GM12864 (cell line): ENCODE data around the gene SGSM1.

ENCODE experiments used
- DNase-seq: peaks from one replicate; pipeline ENCODE4 v3.0.0-alpha.2; 2011; ENCODE audit warnings: low read depth
- H3K4me3 ChIP-seq: 2 replicates; pipeline ENCODE4 v1.5.1; 2011; ENCODE audit warnings: mild to moderate bottlenecking, low read depth, low read length, control low read depth
- TF ChIP-seq, protein P1 (sequence below): IDR thresholded peaks from 2 replicates; pipeline ENCODE4 v1.5.1; 2011; ENCODE audit warnings: low read depth, mild to moderate bottlenecking, moderate library complexity, low read length, control low read depth, inconsistent platforms; ENCODE audit errors: missing control alignments

Gene SGSM1, protein sequence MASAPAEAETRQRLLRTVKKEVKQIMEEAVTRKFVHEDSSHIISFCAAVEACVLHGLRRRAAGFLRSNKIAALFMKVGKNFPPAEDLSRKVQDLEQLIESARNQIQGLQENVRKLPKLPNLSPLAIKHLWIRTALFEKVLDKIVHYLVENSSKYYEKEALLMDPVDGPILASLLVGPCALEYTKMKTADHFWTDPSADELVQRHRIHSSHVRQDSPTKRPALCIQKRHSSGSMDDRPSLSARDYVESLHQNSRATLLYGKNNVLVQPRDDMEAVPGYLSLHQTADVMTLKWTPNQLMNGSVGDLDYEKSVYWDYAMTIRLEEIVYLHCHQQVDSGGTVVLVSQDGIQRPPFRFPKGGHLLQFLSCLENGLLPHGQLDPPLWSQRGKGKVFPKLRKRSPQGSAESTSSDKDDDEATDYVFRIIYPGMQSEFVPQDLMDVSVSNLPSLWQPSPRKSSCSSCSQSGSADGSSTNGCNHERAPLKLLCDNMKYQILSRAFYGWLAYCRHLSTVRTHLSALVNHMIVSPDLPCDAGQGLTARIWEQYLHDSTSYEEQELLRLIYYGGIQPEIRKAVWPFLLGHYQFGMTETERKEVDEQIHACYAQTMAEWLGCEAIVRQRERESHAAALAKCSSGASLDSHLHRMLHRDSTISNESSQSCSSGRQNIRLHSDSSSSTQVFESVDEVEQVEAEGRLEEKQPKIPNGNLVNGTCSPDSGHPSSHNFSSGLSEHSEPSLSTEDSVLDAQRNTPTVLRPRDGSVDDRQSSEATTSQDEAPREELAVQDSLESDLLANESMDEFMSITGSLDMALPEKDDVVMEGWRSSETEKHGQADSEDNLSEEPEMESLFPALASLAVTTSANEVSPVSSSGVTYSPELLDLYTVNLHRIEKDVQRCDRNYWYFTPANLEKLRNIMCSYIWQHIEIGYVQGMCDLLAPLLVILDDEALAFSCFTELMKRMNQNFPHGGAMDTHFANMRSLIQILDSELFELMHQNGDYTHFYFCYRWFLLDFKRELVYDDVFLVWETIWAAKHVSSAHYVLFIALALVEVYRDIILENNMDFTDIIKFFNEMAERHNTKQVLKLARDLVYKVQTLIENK

DNA sequence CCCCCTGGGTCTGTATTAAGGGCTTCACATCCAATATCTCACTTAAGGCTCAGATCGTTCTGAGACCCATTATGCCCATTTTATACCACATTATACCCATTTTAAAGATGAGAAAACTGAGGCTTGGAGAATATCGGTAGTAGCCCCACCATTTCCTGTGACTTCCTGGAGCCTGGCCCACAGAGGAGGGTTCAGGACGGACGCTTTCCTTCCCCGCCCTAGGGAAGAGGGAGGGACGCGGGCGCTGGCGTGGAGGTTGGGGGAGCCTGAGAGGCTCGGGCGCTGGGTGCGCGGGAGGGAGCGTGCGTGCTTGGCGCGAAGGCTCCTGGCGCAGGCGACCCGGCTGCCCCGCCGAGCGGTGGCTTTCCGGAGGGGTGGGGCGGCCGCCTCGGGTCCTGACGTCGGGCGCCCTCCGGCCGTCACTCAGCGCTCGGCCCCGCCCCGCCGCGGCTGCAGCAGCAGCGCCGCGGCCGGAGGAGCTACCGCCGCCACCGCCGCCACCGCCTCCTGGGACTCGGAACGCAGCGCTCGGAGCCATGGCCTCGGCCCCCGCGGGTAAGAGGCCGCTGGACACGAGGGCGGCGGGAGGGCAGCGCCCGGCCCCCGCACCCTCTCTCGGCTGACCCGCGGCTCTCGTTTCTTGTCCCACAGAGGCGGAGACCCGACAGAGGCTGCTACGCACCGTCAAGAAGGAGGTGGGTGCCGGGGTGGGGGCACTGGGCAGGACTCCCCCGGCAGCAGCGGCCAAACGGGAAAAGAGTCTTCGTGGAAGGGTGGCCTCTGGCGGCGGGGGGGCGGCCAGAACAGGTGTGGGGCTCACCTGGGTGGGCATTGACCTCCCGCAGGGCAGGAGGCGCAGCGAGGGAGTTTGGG is at the start of gene SGSM1:
SGSM1 (plus strand) TSS at position 422 of the 873 bp plus-strand sequence; CDS start at position 537, 115 bp downstream.
- H3K4me3 ChIP-seq = peak within 1 kb of the TSS; percentile 33
- TF ChIP-seq, protein P1, sequence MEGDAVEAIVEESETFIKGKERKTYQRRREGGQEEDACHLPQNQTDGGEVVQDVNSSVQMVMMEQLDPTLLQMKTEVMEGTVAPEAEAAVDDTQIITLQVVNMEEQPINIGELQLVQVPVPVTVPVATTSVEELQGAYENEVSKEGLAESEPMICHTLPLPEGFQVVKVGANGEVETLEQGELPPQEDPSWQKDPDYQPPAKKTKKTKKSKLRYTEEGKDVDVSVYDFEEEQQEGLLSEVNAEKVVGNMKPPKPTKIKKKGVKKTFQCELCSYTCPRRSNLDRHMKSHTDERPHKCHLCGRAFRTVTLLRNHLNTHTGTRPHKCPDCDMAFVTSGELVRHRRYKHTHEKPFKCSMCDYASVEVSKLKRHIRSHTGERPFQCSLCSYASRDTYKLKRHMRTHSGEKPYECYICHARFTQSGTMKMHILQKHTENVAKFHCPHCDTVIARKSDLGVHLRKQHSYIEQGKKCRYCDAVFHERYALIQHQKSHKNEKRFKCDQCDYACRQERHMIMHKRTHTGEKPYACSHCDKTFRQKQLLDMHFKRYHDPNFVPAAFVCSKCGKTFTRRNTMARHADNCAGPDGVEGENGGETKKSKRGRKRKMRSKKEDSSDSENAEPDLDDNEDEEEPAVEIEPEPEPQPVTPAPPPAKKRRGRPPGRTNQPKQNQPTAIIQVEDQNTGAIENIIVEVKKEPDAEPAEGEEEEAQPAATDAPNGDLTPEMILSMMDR = no peak
- no peak for DNase-seq

DNA sequence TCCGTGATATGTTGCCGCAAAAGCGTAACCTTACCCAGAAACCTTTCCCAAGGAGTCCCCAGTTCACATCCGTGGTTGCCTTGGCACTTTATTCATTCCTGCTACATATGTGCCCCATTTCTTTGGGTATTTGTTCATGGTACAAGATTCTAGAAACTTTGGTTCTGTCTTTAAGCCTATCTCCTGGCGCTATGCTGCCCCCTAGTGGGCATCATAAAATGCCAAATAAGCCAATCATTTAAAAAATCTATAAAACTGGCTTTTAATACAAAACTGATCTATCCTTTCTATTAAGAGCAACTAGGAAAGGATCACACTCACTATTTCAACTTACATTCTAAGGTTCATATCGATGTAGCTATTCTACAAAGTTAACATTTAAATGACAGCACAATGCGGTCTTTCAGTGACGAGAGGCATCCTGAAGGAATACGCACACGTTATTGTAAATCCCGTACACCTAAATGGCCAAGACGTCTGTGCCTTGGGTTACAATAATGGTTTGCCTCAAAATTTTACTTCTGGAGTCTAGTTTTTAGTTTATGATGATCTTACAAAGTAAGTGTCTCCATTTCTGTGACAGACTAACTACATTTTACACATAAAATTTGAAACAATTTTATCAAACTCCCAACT is 47.7 kb upstream of the SGSM1 start:
- DNase-seq = peak; percentile 12
- no peak overlapping the region for H3K4me3 ChIP-seq
- TF ChIP-seq, protein P1 = peak; percentile 68

DNA sequence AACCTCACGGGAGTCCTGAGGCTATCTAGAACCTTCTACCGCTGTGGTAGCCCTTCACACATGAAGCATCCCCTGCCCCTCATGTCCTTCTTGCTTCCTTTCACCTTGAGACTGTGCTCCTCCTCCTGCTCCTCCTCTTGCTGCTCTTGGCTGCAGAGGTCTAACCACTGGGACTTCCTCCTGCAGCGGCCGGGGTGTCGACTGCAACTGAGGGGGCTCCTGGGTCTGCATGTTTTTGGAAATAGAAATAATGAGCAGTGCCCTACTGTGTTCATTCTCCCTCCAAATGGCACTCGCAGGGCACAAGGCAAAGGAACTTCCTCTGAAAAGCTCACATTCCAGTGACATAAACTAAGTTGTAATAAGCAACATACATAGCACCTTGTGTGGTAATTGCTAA is 46.2 kb upstream of the SGSM1 start:
- H3K4me3 ChIP-seq = no peak overlapping the region
- no peak for DNase-seq
- TF ChIP-seq, protein P1 = no peak

DNA sequence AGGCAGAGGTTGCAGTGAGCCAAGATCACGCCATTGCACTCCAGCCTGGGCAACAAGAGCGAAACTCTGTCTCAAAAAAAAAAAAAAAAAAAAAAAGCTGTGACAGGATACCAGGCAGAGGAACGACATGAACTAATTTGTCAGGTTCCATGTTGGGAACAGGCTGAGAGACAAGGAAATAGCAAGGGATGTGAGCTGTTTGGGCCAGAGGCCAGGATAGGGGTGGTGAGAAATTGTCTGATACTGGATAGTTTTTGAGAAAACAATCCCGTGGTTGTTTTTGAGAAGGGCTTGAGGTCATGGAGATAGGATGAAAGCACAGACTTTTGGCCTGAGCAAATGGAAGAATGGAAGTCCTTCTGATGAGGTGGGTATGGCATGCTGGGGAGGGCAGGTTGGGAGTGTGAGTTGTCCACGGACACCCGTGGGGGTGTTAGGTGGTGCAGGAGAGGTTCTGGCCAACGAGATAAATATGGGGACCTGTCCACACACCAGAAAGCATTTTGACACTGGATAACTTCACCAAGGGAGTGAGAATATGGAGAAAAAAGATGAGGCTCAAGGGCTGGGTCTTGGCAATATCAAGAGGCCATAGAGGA is 45.2 kb upstream of the SGSM1 start:
- TF ChIP-seq, protein P1 = no peak
- no peak overlapping the region for H3K4me3 ChIP-seq
- DNase-seq = no peak

DNA sequence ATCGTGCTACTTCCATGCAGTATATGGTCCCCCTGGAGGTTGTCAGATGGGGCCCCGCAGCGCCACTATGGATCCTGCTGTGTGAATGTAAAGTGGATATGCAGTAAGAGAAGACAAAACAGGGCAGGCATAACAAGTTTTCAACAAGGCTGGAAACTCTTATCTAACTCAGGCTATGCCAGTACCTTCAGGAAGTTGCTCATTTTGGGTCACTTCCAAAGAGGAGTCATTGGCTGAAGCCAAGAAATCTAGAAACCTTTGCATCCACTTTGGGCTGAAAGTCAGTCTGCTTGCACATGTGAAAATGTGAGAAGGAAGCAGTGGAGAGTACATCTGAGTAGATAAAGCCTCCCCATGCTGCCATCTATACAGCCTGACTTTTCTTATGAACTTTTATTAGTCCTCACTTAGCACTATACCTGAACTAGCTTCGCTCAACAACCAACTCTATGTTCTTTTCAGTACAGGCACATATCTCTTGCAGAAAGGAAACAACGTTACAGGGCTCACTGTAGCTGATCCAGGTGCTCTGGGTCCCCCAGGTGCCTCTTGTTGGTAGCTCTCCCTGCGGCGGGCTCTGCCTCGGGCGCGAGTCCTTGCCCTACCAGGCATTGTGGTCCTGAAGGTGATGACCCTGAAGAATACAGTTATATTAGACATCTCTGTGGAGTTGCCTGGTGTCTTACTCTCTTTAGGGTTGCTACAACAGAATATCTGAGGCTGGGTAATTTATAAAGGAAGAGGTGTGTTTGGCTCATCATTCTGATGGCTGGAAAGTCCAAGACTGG is 43.9 kb upstream of the SGSM1 start:
- no peak overlapping the region for H3K4me3 ChIP-seq
- TF ChIP-seq, protein P1 = no peak
- no peak for DNase-seq
